HepG2 (cell line): ENCODE data around the gene ESYT2. TPM values are rescaled to one million over a fixed set of nuclear protein-coding genes. Genes with fewer than 3 reads are reported as not detected.
A peak's percentile ranks its signal among the peaks of the same experiment; 100 is the strongest.

ENCODE experiments used
- AGO2 ChIP-seq: fragments of 200-400 bp; formaldehyde crosslinking; optimal IDR thresholded peaks from 2 replicates; pipeline ENCODE3; 2017; ENCODE audit warnings: mild to moderate bottlenecking, low read depth, low read length, moderate library complexity
- polyA plus RNA-seq, 8 experiments: library from polyadenylated mRNA; depleted of rRNA in 3 of 8; stranded (reverse) in 7 of 8; unstranded in 1 of 8; fragments of >200 nt; fragmentation: Illumina TruSeq in 4 of 8; extraction: Trizol in 4 of 8; gene quantifications; 2 replicates each; pipeline versions ENCODE4 v1.2.1 to v1.2.3, GENCODE V29; 2011 to 2016; ENCODE audit warnings: low read depth in 4 of 8, missing spikeins in 1 of 8, mixed read lengths in 1 of 8; ENCODE audit not compliant: insufficient read depth in 1 of 8
- total RNA-seq, 5 experiments: library from RNA; depleted of rRNA; stranded (reverse); fragments of >200 nt; fragmentation: Illumina TruSeq; extraction: Trizol; gene quantifications; 2 replicates each; pipeline ENCODE4 v1.2.3, GENCODE V29; 2016; ENCODE audit warnings: low read depth in 1 of 5
- TF ChIP-seq, protein P1 (sequence below): sonication (generic); formaldehyde crosslinking; IDR thresholded peaks from 2 replicates; pipeline ENCODE4 v1.5.0; 2020; ENCODE audit warnings: mild to moderate bottlenecking, missing genetic modification reagents, borderline replicate concordance

Gene ESYT2
- total and polyA plus RNA-seq, 2 of the 13 experiments (the other 11 are each of a cell fraction or from before 2014, with no cell fraction given) = 28.5 to 37.3 TPM

GRCh38 chr7:158706710-158707590 is 122.4 kb downstream of the ESYT2 start (continued):
- TF ChIP-seq, protein P1, sequence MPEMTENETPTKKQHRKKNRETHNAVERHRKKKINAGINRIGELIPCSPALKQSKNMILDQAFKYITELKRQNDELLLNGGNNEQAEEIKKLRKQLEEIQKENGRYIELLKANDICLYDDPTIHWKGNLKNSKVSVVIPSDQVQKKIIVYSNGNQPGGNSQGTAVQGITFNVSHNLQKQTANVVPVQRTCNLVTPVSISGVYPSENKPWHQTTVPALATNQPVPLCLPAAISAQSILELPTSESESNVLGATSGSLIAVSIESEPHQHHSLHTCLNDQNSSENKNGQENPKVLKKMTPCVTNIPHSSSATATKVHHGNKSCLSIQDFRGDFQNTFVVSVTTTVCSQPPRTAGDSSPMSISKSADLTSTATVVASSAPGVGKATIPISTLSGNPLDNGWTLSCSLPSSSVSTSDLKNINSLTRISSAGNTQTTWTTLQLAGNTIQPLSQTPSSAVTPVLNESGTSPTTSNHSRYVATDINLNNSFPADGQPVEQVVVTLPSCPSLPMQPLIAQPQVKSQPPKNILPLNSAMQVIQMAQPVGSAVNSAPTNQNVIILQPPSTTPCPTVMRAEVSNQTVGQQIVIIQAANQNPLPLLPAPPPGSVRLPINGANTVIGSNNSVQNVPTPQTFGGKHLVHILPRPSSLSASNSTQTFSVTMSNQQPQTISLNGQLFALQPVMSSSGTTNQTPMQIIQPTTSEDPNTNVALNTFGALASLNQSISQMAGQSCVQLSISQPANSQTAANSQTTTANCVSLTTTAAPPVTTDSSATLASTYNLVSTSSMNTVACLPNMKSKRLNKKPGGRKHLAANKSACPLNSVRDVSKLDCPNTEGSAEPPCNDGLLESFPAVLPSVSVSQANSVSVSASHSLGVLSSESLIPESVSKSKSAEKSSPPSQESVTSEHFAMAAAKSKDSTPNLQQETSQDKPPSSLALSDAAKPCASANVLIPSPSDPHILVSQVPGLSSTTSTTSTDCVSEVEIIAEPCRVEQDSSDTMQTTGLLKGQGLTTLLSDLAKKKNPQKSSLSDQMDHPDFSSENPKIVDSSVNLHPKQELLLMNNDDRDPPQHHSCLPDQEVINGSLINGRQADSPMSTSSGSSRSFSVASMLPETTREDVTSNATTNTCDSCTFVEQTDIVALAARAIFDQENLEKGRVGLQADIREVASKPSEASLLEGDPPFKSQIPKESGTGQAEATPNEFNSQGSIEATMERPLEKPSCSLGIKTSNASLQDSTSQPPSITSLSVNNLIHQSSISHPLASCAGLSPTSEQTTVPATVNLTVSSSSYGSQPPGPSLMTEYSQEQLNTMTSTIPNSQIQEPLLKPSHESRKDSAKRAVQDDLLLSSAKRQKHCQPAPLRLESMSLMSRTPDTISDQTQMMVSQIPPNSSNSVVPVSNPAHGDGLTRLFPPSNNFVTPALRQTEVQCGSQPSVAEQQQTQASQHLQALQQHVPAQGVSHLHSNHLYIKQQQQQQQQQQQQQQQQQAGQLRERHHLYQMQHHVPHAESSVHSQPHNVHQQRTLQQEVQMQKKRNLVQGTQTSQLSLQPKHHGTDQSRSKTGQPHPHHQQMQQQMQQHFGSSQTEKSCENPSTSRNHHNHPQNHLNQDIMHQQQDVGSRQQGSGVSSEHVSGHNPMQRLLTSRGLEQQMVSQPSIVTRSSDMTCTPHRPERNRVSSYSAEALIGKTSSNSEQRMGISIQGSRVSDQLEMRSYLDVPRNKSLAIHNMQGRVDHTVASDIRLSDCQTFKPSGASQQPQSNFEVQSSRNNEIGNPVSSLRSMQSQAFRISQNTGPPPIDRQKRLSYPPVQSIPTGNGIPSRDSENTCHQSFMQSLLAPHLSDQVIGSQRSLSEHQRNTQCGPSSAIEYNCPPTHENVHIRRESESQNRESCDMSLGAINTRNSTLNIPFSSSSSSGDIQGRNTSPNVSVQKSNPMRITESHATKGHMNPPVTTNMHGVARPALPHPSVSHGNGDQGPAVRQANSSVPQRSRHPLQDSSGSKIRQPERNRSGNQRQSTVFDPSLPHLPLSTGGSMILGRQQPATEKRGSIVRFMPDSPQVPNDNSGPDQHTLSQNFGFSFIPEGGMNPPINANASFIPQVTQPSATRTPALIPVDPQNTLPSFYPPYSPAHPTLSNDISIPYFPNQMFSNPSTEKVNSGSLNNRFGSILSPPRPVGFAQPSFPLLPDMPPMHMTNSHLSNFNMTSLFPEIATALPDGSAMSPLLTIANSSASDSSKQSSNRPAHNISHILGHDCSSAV (CRISPR knock-in tag) = no peak
- TF ChIP-seq AGO2 = peak; percentile 30
